LNCaP clone FGC (cell line): ENCODE results near the gene RAD51B.

Experiments used
- DNase-seq: peaks from one replicate; pipeline ENCODE4 v3.0.0-alpha.2; 2011; ENCODE audit warnings: low read depth
- H3K4me3 ChIP-seq: 2 replicates; pipeline ENCODE4 v1.5.1; 2011; ENCODE audit warnings: mild to moderate bottlenecking, low read depth, low read length, control low read depth
- CTCF ChIP-seq: IDR thresholded peaks from 2 replicates; pipeline ENCODE4 v1.5.1; 2012; ENCODE audit warnings: mild to moderate bottlenecking; ENCODE audit not compliant: control insufficient read depth, insufficient read depth; ENCODE audit errors: extremely low read depth

The RAD51B gene

GRCh38 chr14:68403191-68404145 lies 583.9 kb downstream of the RAD51B start:
- TF ChIP-seq CTCF = no peak
- H3K4me3 ChIP-seq = no peak overlapping the region
- DNase-seq = no peak

GRCh38 chr14:68404146-68404527 lies 584.6 kb downstream of the RAD51B start:
- no peak for TF ChIP-seq CTCF
- H3K4me3 ChIP-seq = no peak overlapping the region
- no peak for DNase-seq

- no peak overlapping the region for H3K4me3 ChIP-seq
- TF ChIP-seq CTCF = no peak
- peak; percentile 33 for DNase-seq
Observed at GRCh38 chr14:68404652-68405183, 585.1 kb downstream of the RAD51B start.

GRCh38 chr14:68405961-68406360 lies 586.4 kb downstream of the RAD51B start:
- TF ChIP-seq CTCF = no peak
- no peak for DNase-seq

GRCh38 chr14:68407285-68407684 lies 587.7 kb downstream of the RAD51B start:
- DNase-seq = peak; percentile 54
- TF ChIP-seq CTCF = no peak
- no peak overlapping the region for H3K4me3 ChIP-seq

More at GRCh38 chr14:68405961-68406360, 586.4 kb downstream of the RAD51B start:
- no peak overlapping the region for H3K4me3 ChIP-seq

GRCh38 chr14:68407825-68408224 lies 588.2 kb downstream of the RAD51B start:
- no peak for DNase-seq
- no peak for TF ChIP-seq CTCF
- H3K4me3 ChIP-seq = no peak overlapping the region

- no peak overlapping the region for H3K4me3 ChIP-seq
- 0 out of 2 replicates have a peak, but pooled peaks have one; percentile 4 for TF ChIP-seq CTCF
- no peak for DNase-seq
Observed at GRCh38 chr14:68408680-68409079, 589.1 kb downstream of the RAD51B start.
